ENCODE data around the gene RIMS3.

Gene RIMS3

GRCh38 chr1:40649592-40649930 is 15.9 kb downstream of the RIMS3 start:
- no peak for DNase-seq (ENCODE audit: low read depth)
- no peak overlapping the region for H3K4me3 ChIP-seq (ENCODE audit: low read depth, low read length)
- TF ChIP-seq, protein P1, sequence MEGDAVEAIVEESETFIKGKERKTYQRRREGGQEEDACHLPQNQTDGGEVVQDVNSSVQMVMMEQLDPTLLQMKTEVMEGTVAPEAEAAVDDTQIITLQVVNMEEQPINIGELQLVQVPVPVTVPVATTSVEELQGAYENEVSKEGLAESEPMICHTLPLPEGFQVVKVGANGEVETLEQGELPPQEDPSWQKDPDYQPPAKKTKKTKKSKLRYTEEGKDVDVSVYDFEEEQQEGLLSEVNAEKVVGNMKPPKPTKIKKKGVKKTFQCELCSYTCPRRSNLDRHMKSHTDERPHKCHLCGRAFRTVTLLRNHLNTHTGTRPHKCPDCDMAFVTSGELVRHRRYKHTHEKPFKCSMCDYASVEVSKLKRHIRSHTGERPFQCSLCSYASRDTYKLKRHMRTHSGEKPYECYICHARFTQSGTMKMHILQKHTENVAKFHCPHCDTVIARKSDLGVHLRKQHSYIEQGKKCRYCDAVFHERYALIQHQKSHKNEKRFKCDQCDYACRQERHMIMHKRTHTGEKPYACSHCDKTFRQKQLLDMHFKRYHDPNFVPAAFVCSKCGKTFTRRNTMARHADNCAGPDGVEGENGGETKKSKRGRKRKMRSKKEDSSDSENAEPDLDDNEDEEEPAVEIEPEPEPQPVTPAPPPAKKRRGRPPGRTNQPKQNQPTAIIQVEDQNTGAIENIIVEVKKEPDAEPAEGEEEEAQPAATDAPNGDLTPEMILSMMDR (IDR thresholded peaks at IDR 0.05; ENCODE audit: insufficient read depth, low read depth, low read length, missing control alignments) = no peak

GRCh38 chr1:40648928-40649591 is 16.4 kb downstream of the RIMS3 start:
- TF ChIP-seq, protein P1 (IDR thresholded peaks at IDR 0.05; ENCODE audit: insufficient read depth, low read depth, low read length, missing control alignments) = no peak
- DNase-seq (ENCODE audit: low read depth) = no peak
- no peak overlapping the region for H3K4me3 ChIP-seq (ENCODE audit: low read depth, low read length)

- H3K4me3 ChIP-seq (ENCODE audit: low read depth, low read length) = no peak overlapping the region
- TF ChIP-seq, protein P1 (IDR thresholded peaks at IDR 0.05; ENCODE audit: insufficient read depth, low read depth, low read length, missing control alignments) = no peak
- DNase-seq (ENCODE audit: low read depth) = no peak
Measured at GRCh38 chr1:40648200-40648599, 17.3 kb downstream of the RIMS3 start.

- no peak for DNase-seq (ENCODE audit: low read depth)
- no peak overlapping the region for H3K4me3 ChIP-seq (ENCODE audit: low read depth, low read length)
- TF ChIP-seq, protein P1 (IDR thresholded peaks at IDR 0.05; ENCODE audit: insufficient read depth, low read depth, low read length, missing control alignments) = no peak
Measured at GRCh38 chr1:40646315-40646714, 19.2 kb downstream of the RIMS3 start.

GRCh38 chr1:40645118-40645680 is 20.3 kb downstream of the RIMS3 start:
- no peak for DNase-seq (ENCODE audit: low read depth)

GRCh38 chr1:40641601-40642242 is 23.8 kb downstream of the RIMS3 start:
- no peak overlapping the region for H3K4me3 ChIP-seq (ENCODE audit: low read depth, low read length)
- no peak for DNase-seq (ENCODE audit: low read depth)
- TF ChIP-seq, protein P1 (IDR thresholded peaks at IDR 0.05; ENCODE audit: insufficient read depth, low read depth, low read length, missing control alignments) = no peak

More at GRCh38 chr1:40645118-40645680, 20.3 kb downstream of the RIMS3 start:
- H3K4me3 ChIP-seq (ENCODE audit: low read depth, low read length) = no peak overlapping the region
- TF ChIP-seq, protein P1 (IDR thresholded peaks at IDR 0.05; ENCODE audit: insufficient read depth, low read depth, low read length, missing control alignments) = no peak

All from GM12865 (cell line).